SW 1271 (cell line): ENCODE results near the gene TAF1.
"Not testable (repeated sequence)": the region's sequence is repeated elsewhere in the genome, so short reads cannot be mapped to it uniquely, and the experiment has no call there.

Experiments
- DNase-seq, 2 experiments: peaks; one replicate each; lab custom pipeline; 2025; lab: John Stamatoyannopoulos, UW

TAF1 gene, protein sequence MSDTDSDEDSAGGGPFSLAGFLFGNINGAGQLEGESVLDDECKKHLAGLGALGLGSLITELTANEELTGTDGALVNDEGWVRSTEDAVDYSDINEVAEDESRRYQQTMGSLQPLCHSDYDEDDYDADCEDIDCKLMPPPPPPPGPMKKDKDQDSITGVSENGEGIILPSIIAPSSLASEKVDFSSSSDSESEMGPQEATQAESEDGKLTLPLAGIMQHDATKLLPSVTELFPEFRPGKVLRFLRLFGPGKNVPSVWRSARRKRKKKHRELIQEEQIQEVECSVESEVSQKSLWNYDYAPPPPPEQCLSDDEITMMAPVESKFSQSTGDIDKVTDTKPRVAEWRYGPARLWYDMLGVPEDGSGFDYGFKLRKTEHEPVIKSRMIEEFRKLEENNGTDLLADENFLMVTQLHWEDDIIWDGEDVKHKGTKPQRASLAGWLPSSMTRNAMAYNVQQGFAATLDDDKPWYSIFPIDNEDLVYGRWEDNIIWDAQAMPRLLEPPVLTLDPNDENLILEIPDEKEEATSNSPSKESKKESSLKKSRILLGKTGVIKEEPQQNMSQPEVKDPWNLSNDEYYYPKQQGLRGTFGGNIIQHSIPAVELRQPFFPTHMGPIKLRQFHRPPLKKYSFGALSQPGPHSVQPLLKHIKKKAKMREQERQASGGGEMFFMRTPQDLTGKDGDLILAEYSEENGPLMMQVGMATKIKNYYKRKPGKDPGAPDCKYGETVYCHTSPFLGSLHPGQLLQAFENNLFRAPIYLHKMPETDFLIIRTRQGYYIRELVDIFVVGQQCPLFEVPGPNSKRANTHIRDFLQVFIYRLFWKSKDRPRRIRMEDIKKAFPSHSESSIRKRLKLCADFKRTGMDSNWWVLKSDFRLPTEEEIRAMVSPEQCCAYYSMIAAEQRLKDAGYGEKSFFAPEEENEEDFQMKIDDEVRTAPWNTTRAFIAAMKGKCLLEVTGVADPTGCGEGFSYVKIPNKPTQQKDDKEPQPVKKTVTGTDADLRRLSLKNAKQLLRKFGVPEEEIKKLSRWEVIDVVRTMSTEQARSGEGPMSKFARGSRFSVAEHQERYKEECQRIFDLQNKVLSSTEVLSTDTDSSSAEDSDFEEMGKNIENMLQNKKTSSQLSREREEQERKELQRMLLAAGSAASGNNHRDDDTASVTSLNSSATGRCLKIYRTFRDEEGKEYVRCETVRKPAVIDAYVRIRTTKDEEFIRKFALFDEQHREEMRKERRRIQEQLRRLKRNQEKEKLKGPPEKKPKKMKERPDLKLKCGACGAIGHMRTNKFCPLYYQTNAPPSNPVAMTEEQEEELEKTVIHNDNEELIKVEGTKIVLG (N-terminal part only)

DNA sequence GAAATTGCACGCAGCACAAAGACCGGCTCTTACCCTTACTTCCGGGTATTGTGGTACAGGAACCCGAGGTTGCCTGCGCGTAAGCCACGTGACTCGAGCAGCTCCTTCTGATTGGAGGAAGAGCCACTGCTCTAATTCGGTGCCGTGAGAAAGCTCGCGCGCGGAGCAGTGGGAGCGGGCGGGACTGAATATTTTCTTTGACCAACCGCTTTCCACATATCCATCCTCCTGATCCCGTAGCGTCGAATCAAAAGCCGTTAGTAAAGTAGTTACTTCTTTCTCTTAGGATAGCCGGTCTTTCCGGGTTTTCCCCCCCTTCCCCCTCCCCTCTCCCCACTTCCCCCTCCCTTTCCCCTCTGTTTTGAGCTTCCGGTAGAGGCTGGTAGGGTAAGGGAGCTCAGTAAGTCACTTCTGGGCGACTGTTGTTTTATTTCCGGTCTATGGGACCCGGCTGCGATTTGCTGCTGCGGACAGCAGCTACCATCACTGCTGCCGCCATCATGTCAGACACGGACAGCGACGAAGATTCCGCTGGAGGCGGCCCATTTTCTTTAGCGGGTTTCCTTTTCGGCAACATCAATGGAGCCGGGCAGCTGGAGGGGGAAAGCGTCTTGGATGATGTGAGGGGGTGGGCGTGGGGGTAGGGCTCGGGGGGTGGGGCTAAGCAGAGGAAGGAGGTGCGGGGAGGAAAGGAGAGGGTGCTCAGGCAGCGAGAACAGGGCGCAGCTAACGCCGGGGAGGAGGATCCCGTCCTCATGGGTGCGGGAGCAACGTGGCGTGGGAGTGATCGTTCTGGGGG is at the start of gene TAF1:
TAF1 (plus strand) TSS at position 483 of the 799 bp plus-strand sequence; CDS start at position 501, 18 bp downstream.
- DNase-seq = peak; percentile 93 to 98

DNA sequence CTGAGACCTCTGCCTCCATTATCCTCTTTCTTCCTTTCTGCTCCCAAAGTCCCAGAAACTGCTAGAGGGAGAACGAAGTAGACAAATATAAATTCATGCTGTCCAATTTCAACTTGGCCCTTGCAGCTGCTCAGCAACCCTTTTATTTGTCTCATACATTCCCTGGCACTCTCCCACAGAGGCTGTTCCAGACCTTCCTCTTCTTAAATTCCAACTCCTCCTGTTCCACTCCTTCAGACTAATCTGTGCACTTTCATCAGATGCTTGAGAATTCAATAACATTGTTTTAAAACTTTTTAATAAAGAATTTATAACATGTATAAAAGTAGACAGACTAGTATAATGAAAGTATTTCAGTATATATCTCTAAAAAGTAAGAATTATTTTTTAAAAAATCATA is 49.2 kb upstream of the TAF1 start:
- not testable (repeated sequence) for DNase-seq

DNA sequence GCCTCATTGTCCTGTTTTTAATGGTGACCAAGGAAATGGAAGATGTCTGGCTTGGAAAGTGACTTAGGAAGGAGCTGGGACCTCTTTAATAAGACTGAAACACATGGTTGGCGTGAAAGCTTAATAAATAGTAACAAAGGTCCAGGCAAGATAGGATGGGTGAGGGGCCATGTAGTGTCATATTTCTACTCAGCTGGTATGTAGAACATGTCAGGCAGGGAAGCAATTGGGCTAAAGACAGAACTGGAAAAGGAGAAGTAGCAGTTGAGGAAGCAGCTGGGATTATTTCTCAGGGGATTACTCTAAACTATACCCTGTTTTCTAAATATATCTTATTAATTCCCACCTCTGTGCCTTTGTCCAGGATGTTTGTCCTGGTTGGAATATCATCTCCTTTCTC is 46.0 kb upstream of the TAF1 start:
- DNase-seq = no peak

DNA sequence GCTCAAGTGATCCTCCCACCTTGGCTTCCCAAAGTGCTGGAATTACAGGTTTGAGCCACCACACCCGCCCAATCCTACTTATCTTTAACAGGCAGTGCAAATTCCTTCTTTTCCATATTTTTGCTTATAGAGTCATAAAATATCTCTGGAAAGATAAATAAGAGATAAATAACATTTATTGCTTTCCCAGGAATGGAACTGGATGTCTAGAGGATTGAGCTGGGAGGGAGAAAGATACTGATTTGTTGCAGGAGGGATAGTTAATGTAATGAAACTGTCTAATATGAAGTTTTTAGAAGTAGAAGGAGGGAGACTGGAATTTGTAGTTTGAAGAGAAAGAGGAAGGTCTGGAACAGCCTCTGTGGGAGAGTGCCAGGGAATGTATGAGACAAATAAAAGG is 44.4 kb upstream of the TAF1 start:
- no peak for DNase-seq

DNA sequence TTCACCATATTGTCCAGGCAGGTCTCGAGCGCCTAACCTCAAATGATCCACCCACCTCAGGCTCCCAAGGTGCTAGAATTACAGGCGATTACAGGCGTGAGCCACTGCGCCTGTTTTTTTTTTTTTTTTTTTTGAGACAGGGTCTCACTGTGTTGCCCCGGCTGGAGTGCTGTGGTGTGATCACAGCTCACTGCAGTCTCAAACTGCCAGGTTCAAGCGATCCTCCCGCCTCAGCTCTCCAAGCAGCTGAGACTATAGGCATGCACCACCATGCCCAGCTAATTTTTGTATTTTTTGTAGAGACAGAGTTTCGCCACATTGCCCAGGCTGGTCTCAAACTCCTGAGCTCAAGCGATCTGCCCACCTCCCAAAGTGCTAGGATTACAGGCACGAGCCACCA is 41.7 kb upstream of the TAF1 start:
- not testable (repeated sequence) for DNase-seq

DNA sequence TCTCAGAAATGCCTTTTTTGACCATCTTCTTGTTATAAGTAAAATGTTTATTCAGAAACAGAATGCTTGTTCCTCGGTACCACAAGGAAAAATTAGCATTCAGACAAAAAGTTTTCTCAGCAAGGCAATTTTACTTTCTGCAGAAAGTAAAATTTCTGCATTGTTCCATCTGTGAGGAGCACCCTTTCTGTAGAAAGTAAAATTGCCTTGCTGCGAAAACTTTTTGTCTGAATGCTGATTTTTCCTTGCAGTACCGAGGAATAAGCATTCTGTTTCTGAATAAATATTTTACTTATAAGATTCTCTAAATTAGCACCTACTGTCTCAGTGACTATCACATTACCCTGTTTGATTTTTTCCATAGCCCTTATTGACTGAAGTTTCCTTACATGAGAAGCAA is 39.8 kb upstream of the TAF1 start:
- DNase-seq = no peak

DNA sequence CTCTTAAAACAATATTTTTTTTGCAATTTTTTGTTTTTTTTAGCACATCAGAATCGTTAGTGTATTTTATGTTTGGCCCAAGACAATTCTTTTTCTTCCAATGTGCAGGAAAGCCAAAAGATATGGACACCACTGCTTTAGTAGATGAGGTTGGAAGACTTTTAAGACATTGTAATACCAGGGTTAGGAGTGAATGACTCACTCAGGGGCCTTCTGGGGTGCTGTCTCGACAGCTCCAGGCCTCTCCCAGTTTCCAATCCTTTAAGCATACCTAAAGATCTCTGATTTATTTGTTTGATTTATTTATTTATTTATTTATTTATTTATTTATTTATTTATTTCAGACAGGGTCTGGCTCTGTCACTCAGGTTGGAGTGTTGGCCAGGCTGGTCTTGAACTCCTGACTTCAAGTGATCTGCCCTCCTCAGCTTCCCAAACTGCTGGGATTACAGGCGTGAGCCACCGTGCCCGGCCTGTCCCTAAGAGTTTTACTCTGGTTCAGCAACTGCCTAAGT is 16.9 kb upstream of the TAF1 start:
- not testable (repeated sequence) for DNase-seq

DNA sequence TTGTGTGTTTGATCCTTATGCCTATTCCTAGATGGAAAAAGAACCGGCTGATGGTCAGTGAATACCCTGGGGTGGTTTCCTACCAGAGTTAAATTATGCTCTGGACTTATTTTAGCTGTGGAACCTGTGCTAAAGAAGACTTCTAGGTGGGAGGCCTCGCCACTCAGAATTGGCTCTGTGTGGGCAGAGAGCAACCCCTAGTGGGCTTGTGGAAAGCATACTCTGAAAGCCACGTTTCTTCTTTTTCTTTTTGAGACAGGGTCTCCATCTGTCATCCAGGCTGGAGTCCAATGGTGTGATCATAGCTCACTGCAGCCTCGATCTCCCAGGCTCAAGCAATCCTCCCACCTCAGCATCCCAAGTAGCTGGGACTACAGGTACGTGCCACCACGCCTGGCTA is 16.3 kb upstream of the TAF1 start:
- DNase-seq = not testable (repeated sequence)

DNA sequence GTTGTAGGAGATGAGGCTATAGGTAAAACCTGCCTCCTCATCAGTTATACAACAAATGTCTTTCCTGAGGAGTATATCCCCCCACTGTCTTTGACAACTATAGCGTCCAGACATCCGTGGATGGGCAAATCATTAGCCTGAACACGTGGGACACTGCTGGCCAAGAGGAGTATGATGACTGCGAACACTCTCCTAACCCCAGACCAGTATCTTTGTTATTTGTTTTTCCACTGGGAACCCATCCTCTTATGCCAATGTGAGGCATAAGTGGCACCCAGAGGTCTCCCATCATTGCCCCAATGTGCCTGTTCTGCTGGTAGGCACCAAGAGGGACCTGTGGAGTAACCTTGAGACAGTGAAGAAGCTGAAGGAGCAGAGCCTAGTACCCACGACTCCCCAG is 13.7 kb upstream of the TAF1 start:
- DNase-seq = not testable (repeated sequence)

DNA sequence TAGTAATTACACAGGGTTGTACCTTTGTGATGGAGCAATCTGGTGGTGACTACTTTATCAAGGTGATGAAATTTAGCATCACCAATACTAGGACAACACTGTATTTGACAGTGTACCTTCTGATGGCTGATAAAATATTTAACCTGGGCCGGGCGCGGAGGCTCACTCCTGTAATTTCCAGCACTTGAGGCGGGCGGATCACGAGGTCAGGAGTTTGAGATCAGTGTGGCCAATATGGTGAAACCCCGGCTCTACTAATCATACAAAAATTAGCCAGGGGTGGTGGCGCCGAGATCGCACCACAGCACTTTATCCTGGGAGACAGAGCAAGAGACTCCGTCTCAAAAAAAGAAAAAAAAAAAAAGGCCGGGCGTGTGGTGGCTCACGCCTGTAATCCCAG is 1.9 kb upstream of the TAF1 start:
- DNase-seq = no peak

DNA sequence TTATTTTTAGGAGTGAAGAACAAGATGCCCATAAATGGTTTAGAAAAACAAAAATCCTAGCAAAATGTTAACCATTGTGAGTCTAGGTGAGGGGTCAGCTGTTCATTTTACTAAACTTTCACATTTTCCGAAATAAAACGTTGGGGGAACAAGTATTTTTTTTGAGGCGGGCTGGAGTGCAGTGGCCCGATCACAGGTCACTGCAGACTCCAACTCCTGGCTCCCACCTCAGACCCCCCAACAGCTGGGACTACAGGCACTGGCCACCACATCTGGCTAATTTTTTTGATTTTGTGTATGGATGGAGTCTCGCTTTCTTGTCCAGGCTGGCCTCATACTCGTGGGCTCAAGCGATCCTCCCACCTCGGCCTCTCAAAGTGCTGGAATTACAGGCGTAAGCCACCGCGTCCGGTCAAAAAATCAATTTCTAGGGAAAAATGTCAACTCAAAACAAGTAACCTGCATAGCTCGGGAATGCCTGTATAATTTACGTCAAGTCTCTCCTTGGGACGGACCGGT is 742 bp upstream of the TAF1 start:
- no peak for DNase-seq

DNA sequence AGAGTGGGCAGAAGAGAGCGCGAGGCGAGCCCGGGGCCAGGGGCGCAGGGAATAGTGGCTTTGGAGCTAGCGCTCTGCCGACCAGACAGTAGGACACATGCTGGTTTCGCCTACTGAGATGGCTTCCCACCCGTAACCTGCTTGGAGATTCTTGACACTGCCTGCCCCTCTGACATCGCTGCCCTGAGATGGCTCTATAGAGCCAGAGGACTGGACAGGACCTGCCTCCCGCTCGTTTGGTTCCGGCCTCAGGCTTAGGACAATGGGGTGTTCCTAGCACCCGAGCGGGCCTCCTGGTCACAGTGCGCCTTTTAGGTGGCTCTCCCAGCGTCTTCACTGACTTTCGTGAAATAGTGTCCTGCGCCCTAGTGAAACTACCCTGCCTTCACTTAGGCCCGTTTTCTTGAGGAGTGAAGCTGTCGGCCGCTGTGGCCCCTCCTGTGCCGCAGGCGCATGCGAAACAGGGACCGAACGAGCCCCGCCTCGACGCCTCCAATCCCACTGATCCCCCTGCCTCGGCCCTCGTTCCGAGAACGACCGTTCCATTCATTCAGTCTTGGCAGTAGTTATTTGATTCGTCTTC is 608 bp downstream of the TAF1 start:
- peak in 1 of 2 experiments; percentile 20 for DNase-seq

DNA sequence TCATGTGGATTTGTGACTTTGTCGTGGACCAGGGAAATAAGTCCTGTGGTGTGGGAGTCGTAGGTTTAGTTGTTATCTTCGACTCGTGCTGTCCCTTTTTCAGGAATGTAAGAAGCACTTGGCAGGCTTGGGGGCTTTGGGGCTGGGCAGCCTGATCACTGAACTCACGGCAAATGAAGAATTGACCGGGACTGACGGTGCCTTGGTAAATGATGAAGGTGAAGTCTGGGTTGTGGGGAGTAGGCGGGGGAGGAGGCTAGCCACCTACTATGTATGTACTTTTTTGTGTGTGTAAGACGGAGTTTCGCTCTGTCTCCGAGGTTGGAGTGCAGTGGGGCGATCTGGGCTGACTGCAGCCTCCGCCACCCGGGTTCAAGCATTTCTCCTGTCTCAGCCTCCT is 1.2 kb downstream of the TAF1 start:
- DNase-seq = no peak

DNA sequence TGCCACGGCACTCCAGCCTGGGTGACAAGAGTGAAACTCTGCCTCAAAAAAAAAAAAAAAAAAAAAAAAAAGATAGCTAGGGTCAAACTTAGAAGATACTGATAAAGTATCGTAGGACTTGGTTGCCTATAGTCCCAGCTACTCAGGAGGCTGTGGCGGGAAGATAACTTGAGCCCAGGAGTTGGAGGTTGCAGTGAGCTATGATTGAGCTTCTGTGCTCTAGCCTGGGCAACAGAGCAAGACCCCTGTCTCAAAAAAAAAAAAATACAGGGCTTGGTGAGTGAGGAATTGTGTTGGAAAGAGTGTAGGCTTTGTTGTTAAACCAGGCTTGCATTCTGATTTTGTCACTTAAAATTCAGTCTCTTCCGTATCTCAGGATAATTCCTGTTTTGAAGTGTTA is 6.2 kb downstream of the TAF1 start:
- no peak for DNase-seq

DNA sequence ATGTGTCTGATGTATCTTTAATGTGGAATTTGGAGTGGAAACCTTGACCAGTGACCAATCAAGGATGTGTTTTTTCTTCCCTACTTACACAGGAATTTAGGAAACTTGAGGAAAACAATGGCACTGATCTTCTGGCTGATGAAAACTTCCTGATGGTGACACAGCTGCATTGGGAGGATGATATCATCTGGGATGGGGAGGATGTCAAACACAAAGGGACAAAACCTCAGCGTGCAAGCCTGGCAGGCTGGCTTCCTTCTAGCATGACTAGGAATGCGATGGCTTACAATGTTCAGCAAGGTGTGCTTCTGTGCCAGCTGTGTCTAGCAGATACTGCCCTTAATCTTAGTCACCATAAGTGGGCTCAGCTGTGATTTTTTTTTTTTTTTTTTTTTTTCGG is 12.6 kb downstream of the TAF1 start:
- no peak for DNase-seq

DNA sequence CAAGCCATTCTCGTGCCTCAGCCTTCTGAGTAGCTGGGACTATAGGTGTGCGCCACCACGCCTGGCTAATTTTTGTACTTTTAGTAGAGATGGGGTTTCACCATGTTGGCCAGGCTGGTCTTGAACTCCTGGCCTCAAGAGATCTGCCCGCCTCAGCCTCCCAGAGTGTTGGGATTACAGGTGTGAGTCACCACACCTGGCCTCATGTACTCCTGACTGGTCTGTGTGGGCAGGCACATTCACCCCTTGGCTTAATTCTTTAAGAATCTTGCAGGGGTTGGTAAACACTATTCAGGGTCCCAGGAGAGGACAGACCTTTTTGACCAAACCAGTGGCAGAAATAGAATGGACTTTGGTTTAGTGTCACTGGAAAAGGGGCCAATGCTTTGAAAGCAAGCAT is 25.6 kb downstream of the TAF1 start:
- not testable (repeated sequence) for DNase-seq

DNA sequence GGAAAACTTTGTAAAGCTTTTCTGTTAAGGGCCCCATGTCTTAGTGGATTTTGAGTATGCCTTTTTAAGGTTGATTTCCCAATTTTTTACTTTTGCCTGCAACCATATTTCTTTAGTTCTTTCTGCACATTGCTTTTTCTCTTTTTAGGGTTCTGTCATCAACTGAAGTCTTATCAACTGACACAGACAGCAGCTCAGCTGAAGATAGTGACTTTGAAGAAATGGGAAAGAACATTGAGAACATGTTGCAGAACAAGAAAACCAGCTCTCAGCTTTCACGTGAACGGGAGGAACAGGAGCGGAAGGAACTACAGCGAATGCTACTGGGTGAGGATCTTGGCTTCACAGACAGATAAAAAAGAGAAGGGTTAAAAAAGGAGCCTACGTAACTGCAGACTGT is 27.8 kb downstream of the TAF1 start:
- no peak for DNase-seq

DNA sequence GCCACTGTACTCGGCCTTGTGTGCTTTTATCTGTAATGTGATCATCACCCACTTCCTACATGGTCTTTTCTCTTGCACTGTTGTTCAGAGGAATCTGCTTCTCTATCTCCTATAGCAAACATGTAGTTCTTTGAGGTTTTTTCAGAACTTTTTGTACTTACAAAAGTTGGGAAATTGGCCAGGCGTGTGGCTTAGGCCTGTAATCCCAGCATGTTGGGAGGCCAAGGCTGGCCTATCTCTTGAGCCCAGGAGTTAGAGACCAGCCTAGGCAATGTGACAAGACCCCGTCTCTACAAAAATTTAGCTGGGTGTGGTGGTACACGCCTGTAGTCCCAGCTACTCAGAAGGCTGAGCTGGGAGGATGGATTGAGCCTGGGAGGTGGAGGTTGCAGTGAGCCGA is 30.4 kb downstream of the TAF1 start:
- no peak for DNase-seq

DNA sequence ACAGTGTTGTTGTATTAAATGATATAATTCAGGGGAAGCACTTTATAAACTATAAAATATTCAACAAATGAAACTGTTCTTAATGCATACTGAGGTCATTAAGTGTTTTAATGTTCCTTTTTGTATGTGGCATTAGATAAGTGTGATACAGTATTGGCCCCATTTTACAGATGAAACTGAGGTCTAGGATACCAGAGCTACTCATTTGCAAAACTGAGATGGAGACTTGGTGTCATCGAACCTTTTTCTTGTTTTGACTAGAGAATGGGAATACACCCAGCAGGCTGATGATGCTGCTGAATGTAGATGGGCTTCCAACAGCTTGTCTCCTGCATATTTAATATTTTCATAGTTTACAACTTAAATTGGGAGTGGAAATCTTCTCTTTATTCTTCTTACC is 34.6 kb downstream of the TAF1 start:
- DNase-seq = no peak

DNA sequence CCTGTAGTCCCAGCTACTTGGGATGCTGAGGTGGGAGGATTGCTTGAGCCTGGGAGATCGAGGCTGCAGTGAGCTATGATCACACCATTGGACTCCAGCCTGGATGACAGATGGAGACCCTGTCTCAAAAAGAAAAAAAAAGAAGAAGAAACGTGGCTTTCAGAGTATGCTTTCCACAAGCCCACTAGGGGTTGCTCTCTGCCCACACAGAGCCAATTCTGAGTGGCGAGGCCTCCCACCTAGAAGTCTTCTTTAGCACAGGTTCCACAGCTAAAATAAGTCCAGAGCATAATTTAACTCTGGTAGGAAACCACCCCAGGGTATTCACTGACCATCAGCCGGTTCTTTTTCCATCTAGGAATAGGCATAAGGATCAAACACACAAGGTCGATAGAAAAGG is 50.1 kb downstream of the TAF1 start:
- not testable (repeated sequence) for DNase-seq
